ENCODE results near the gene C2.
"Not testable (repeated sequence)": the region's sequence is repeated elsewhere in the genome, so short reads cannot be mapped to it uniquely, and the experiment has no call there.

Gene C2

GRCh38 chr6:31978831-31979230 is 51.3 kb downstream of the C2 start:
- DNase-seq (ENCODE audit: low read depth in 2 of 2): no peak

GRCh38 chr6:31979238-31979898 is 51.9 kb downstream of the C2 start:
- no peak for DNase-seq (ENCODE audit: low read depth in 2 of 2)

GRCh38 chr6:31980195-31980876 is 52.8 kb downstream of the C2 start:
- DNase-seq (ENCODE audit: low read depth in 2 of 2): not testable (repeated sequence)

GRCh38 chr6:31980998-31981397 is 53.5 kb downstream of the C2 start:
- not testable (repeated sequence) for DNase-seq (ENCODE audit: low read depth in 2 of 2)

GRCh38 chr6:31981744-31982143 is 54.2 kb downstream of the C2 start, which contains the start of gene C4A:
Gene C4A (plus strand): TSS chr6:31982057. CDS start chr6:31982108, 51 bp downstream.
- not testable (repeated sequence) for DNase-seq (ENCODE audit: low read depth in 2 of 2)

GRCh38 chr6:31989363-31989762 is 61.8 kb downstream of the C2 start:
- DNase-seq (ENCODE audit: low read depth in 2 of 2): not testable (repeated sequence)

- DNase-seq (ENCODE audit: low read depth in 2 of 2): not testable (repeated sequence)
These were observed 66.9 kb downstream of the C2 start for GRCh38 chr6:31994421-31994820.

Measured in stimulated activated CD8-positive, alpha-beta memory T cell treated with anti-CD3 and anti-CD28 coated beads, Interleukin-7, amount 100 ng/mL, for 1 hour (primary cell).